Keratinocyte (primary cell): ENCODE results near the gene C1QL3.

ENCODE experiments used
- EZH2 ChIP-seq: IDR thresholded peaks from one replicate; pipeline ENCODE4 v1.6.1; 2012; ENCODE audit warnings: inconsistent platforms, mild to moderate bottlenecking, low read length, moderate library complexity
- TF ChIP-seq, protein P1 (sequence below), 3 experiments: IDR thresholded peaks in 1 of 3; conservative IDR thresholded peaks in 1 of 3; optimal IDR thresholded peaks in 1 of 3; 2 replicates in 2 of 3; 3 replicates in 1 of 3; pipeline versions ENCODE3 to v1.5.1; 2011; ENCODE audit warnings: low read length in 3 of 3, mild to moderate bottlenecking in 3 of 3, moderate library complexity in 2 of 3, control low read depth in 1 of 3, inconsistent platforms in 1 of 3; ENCODE audit not compliant: insufficient read depth in 2 of 3; ENCODE audit errors: extremely low read depth in 1 of 3

DNA sequence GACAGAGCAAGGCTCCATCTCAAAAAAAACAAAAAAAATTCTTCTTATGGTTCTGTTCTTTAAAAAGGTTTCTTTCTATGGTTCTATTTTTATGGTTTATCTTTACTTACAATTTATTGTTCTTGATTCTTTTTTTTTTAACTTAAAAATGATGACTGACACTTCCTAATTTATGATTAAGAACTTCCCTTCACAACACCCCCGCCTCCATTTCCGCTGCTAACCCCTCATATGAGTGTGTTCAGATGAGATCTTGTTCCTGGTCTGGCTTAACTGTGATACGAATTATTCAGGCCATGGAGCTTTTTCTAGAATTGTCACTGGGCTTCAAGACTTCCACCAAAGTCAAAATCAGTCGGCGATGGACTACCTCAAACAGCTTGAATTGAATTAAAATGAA is 50.9 kb downstream of the C1QL3 start:
- TF ChIP-seq, protein P1, sequence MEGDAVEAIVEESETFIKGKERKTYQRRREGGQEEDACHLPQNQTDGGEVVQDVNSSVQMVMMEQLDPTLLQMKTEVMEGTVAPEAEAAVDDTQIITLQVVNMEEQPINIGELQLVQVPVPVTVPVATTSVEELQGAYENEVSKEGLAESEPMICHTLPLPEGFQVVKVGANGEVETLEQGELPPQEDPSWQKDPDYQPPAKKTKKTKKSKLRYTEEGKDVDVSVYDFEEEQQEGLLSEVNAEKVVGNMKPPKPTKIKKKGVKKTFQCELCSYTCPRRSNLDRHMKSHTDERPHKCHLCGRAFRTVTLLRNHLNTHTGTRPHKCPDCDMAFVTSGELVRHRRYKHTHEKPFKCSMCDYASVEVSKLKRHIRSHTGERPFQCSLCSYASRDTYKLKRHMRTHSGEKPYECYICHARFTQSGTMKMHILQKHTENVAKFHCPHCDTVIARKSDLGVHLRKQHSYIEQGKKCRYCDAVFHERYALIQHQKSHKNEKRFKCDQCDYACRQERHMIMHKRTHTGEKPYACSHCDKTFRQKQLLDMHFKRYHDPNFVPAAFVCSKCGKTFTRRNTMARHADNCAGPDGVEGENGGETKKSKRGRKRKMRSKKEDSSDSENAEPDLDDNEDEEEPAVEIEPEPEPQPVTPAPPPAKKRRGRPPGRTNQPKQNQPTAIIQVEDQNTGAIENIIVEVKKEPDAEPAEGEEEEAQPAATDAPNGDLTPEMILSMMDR (optimal IDR thresholded peaks at IDR 0.05 in 1 of 3, IDR thresholded peaks at IDR 0.05 in 1 of 3, conservative IDR thresholded peaks at IDR 0.05 in 1 of 3; ENCODE audit: extremely low read depth in 1 of 3, insufficient read depth in 2 of 3, low read length in 3 of 3), result no peak
- TF ChIP-seq EZH2, result no peak
